GM21423 (cell line): ENCODE measurements around the gene GLB1L.
"Not testable (repeated sequence)": the region's sequence is repeated elsewhere in the genome, so short reads cannot be mapped to it uniquely, and the experiment has no call there.

Experiments used
- ATAC-seq: cut with Tn5 transposase; IDR thresholded peaks from one replicate; pipeline ENCODE4 v1.9.1; 2021; ENCODE audit warnings: mild to moderate bottlenecking, moderate library complexity; ENCODE audit not compliant: unreplicated experiment

GLB1L gene

DNA sequence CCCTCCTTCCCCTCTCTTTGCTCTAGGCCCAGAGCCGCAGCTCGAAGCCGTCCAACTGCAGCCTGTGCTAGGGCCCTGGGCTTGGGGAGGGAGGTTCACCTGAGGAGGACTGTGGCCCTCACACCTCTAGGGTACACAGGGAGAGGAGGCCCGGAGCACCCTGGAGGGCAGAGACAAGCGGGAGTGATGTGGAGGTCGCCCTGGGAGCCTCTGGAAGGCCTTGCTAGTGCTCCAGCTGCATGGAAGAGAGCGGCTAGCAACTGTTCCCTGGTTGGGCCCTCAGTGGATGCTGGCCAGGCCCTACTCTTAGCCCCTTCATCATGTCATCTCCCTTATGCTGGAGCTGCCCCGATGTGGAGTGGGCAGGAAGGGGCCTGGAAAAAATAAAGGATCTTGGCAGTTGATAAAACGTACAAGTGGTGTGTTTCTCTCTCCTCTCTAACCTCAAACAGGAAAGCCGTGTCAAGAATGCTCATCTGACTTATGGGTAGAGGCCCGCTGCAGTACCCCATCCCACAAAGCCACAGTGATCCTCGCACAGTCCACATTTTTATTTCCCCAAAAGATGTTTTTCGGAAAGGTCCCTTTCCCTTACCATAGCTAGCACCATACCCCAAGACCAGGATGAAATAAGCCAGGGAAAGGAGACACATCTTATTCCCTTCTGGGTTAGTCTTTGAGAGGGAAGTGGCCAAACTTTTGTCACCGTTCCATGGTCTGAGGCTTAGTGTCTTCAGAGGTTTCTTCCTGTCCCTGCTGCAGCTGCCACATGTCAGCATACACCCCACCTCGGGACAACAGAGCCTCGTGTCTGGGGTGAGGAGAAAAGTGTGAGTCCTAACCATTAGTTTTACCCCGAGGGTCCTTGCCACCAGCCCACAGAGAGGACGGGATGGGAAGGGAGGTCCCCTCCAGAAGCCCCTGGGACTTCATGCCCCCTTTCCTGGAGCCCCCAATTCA is 35.7 kb downstream of the GLB1L start:
- no peak for ATAC-seq

- no peak for ATAC-seq
Measured at GRCh38 chr2:219207884-219208740, 37.1 kb downstream of the GLB1L start.

DNA sequence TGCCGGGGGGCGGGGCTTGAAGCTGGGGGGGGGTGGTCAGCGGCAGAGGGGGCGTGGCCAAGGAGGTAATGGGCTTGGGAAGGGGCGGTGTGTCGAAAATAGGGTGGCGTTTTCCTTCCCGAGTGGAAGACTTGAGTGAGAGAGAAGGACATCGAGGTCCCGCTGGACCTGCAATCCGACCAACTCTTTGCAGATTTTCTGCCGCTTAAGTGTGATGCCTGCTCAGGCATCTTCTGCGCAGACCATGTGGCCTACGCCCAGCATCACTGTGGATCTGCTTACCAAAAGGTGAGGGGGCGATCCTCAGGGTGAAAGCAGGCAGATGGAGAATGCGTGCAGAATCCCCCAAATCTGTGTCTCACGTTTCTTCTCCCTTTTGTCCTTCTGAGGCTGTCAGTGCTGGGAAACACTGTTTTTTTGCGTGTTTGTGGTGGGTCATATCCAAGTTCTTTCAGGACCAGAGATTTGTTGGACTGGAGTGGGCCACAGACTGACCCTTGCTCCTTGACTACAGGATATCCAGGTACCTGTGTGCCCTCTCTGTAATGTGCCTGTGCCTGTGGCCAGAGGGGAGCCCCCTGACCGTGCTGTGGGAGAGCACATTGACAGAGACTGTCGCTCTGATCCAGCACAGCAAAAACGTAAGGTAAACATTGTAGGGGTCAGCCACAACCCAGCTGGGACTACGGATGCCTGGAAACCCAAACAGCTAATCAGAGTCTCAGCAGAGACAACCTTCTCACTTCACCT is 37.9 kb downstream of the GLB1L start:
- no peak for ATAC-seq

DNA sequence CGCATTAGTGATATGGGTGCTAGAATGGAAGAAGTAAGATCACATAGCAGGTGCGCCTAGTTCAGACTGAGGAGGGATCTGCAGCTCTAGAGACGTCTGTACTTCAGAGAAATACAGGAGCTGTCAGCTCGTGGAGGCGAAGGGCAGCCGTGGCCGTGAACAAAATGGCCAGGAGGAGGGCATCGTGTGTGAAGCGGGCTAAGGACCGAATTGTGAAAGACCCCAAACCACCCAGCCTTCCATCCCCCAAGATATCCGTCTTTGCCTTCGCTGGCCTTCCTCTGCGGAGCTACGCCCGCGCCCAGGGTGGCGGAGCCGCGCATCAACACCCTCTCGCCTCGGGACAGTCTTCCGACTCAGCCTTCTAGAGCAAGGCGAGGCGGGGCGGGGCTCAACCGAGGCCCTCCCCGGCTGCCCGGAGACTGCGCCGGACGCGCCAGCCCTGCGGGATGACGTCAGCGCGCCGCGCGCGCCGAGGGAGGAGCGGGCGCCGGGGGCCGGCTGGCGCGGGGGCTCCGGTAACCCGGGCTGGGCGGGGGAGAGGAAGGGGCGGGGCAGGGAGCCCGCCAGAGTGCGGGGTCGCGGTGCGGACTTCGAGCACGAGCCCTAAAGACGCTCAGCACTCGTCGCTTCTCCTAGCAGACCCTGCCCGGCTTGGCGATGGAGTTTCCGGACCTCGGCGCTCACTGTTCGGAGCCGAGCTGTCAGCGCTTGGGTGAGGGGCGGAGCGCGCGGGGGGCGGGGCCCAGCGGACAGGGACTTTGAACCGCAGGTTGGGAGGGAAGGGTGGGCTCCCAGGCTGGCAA is 38.7 kb downstream of the GLB1L start, which contains the start of gene ZFAND2B:
Gene ZFAND2B (plus strand): TSS at position 455 of the 806 bp plus-strand sequence. CDS start 206 bp downstream, at position 661.
- ATAC-seq: peak; percentile 95

DNA sequence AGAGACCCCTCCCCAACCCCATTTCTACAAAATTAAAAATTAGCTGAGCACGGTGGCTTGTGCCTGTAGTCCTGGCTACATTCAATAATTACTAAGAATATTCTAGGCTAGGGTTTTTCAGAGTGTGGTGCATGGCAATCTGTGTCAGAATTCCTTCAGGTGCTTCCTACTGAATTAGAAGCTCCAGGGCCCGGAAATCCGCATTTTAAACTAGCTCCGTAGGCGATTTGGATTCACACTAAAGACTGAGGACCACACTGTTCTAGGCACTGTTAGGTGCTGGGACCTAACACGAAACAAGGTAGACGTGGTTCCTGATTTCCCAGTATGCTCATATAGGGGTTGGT is 39.3 kb downstream of the GLB1L start:
- no peak for ATAC-seq

DNA sequence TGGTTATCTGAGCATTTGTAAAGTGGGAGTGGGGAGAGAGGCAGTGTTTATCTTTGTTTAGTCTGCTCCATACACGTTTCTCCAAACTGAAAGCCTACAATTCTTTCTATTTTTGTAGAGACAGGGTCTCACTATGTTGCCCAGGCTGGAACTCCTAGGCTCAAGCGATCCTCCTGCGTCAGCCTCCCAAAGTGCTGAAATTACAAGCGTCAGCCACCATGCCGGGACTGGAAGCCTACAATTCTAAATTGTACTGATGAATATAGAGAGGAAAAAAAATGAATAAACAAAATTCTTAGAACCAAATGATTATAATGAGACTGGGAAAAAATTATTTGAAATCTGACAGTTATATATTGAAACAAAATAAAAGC is 40.1 kb downstream of the GLB1L start:
- ATAC-seq: no peak

- ATAC-seq: no peak
Measured at GRCh38 chr2:219204425-219205164, 40.6 kb downstream of the GLB1L start.

- ATAC-seq: not testable (repeated sequence)
Measured at GRCh38 chr2:219201331-219201730, 43.9 kb downstream of the GLB1L start.

DNA sequence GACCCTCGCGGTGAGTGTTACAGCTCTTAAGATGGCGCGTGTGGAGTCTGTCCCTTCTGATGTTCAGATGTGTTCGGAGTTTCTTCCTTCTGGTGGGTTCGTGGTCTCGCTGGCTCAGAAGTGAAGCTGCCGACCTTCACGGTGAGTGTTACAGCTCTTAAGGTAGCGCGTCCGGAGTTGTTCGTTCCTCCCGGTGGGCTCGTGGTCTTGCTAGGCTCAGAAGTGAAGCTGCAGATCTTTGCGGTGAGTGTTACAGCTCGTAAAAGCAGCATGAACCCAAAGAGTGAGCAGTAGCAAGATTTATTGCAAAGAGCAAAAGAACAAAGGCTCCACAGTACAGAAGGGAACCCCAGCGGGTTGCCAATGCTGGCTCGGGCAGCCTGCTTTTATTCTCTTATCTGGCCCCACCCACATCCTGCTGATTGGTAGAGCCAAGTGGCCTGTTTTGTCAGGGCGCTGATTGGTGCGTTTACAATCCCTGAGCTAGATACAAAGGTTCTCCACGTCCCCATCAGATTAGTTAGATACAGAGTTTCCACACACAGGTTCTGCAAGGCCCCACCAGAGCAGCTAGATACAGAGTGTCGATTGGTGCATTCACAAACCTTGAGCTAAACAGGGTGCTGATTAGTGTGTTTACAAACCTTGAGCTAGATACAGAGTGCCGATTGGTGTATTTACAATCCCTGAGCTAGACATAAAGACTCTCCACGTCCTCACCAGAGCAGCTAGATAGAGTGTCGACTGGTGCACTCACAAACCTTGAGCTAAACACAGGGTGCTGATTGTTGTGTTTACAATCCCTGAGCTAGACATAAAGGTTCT is 44.5 kb downstream of the GLB1L start:
- ATAC-seq: not testable (repeated sequence)

DNA sequence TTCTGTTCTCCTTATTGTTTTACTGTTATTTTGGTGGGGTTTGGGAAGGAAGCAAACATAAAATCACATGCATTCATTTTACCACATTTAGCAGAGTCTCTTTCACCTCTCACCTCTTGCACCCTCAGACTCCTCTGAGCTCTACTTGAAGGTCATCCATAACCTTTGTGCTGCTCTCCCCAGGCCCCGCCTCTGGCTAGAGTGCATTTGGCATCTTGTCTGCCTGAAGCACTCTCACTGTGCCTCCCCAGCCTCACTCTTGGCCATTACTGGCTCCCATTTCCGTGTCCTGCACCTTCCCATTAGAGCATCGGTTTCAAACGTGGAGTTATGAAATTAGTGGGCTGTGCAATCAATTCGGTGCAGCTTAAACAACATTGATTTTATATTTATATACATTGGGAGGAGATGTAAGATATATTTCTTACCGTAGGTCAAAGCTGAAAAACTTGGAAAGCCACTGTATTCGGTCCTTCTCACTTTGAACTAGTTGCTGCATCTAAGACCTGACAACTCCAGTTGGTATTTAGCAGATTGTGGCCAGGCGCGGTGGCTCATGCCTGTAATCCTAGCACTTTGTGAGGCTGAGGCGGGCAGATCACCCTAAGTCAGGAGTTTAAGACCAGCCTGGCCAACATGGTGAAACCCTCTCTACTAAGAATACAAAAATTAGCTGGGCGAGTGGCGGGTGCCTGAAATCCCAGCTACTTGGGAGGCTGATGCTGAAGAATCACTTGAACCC is 45.6 kb downstream of the GLB1L start:
- no peak for ATAC-seq

GRCh38 chr2:219198974-219199373 is 46.3 kb downstream of the GLB1L start:
- no peak for ATAC-seq

GRCh38 chr2:219197388-219197787 is 47.9 kb downstream of the GLB1L start:
- no peak for ATAC-seq

DNA sequence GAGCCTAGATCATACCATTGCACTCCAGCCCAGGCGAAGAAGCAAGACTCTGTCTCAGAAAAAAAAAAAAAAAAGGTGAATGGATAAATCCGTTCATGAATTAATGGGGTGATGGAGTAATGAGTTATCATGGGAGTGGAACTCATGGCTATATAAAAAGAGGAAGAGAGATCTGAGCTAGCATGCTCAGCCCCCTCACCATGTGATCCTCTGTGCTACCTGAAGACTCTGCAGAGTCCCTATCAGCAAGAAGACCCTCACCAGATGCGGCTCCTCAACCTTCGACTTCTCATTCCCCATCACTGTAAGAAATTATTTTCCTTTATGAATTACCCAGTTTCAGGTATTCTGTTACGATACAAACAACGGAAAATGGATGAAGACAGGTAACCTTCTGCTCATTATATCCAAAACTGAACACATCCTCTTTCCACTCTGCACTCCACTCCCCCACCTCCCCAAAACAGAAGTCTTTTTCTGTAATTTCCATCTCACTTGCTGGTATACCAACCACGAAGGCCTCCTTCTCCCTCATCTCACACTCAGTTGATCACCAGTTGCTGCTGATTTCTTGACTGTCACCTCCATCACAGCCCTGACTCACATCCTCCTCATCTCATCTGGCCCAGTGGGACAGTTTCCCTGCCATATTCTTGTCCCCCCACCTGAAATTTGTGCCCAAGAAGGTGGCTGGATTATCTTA is 58.3 kb downstream of the GLB1L start:
- ATAC-seq: no peak
